ENCODE results near the gene AGAP2.
"Not testable (repeated sequence)": the region's sequence is repeated elsewhere in the genome, so short reads cannot be mapped to it uniquely, and the experiment has no call there.

AGAP2 gene

DNA sequence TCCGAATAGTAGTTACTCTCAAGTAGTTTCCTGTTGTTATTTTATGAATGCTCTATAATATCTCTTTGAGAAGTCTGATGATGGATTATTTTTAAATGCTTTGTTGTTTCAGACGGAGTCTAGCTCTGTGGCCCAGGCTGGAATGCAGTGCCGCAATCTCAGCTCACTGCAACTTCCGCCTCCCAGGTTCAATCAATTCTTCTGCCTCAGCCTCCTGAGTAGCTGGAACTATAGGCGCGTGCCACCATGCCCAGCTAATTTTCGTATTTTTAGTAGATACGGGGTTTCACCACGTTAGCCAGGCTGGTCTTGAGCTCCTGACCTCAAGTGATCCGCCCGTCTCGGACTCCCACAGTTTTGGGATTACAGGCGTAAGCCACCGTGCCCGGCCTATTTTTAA is 46.0 kb downstream of the AGAP2 start:
- TF ChIP-seq, protein P1, sequence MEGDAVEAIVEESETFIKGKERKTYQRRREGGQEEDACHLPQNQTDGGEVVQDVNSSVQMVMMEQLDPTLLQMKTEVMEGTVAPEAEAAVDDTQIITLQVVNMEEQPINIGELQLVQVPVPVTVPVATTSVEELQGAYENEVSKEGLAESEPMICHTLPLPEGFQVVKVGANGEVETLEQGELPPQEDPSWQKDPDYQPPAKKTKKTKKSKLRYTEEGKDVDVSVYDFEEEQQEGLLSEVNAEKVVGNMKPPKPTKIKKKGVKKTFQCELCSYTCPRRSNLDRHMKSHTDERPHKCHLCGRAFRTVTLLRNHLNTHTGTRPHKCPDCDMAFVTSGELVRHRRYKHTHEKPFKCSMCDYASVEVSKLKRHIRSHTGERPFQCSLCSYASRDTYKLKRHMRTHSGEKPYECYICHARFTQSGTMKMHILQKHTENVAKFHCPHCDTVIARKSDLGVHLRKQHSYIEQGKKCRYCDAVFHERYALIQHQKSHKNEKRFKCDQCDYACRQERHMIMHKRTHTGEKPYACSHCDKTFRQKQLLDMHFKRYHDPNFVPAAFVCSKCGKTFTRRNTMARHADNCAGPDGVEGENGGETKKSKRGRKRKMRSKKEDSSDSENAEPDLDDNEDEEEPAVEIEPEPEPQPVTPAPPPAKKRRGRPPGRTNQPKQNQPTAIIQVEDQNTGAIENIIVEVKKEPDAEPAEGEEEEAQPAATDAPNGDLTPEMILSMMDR (IDR thresholded peaks at IDR 0.05; ENCODE audit: extremely low read depth, missing control alignments), result no peak
- no peak for DNase-seq (ENCODE audit: low spot score)

DNA sequence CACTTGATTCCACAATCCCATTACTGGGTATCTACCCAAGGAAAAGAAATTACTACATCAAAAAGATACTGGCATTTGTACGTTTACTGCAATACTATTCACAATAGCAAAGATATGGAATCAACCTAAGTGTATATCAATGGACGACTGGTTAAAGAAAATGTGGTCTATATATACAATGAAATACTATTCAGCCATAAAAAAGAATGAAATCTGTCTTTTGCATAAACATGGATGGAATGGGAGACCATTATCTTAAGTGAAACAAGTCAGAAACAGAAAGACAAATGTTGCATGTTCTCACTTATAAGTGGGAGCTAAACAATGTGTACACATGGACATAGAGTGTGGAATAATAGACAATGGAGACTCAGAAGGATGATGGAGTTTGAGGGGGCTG is 49.6 kb downstream of the AGAP2 start:
- TF ChIP-seq, protein P1 (IDR thresholded peaks at IDR 0.05; ENCODE audit: extremely low read depth, missing control alignments), result no peak
- no peak for DNase-seq (ENCODE audit: low spot score)

DNA sequence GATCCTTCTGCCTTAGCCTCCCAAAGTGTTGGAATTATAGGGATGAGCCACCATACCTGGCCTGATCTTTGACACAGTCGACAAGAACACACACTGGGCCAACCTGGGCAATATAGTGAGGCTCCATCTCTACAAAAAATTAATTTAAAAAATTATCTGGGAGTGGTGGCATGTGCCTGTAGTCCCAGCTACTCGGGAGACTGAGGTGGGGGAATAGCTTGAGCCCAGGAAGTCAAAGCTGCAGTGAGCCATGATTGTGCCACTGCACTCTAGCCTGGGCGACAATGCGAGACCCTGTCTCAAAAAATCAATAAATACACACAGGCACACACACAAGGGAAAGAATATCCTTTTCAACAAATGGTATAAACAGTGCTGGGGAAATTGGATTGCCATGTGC is 50.7 kb downstream of the AGAP2 start:
- TF ChIP-seq, protein P1 (IDR thresholded peaks at IDR 0.05; ENCODE audit: extremely low read depth, missing control alignments), result no peak

DNA sequence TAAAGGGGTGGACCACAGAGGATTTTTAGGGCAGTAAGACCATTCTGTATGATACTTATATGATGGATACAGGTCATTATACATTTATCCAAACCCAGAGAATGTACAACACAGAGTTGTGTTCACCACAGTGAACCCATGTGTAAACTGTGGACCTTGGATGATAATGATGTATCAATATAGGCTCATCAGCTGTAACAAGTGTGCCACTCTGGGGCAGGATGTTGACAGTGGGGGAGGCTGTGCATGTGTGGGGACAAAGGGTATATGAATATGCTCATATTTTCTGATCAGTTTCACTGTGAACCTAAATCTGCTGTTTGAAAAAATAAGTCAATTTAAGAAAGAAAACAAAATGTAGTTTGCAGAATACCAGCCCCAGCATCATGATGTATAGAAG is 58.8 kb downstream of the AGAP2 start:
- TF ChIP-seq, protein P1 (IDR thresholded peaks at IDR 0.05; ENCODE audit: extremely low read depth, missing control alignments), result no peak
- DNase-seq (ENCODE audit: low spot score), result no peak

More for the DNA sequence above, 50.7 kb downstream of the AGAP2 start:
- no peak for DNase-seq (ENCODE audit: low spot score)

DNA sequence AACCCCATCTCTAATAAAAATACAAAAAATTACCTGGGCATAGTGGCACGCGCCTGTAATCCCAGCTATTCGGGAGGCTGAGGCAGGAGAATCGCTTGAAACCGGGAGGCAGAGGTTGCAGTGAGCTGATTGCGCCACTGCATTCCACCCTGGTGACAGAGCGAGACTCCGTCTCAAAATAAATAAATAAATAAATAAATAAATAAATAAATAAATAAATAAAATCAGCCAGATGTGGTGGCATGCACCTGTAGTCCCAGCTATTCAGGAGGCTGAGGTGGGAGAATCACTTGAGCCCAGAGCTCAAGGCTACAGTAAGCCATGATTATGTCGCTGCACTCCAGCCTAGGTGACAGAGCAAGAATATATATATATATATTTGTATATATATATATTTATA is 60.6 kb downstream of the AGAP2 start:
- DNase-seq (ENCODE audit: low spot score), result not testable (repeated sequence)

DNA sequence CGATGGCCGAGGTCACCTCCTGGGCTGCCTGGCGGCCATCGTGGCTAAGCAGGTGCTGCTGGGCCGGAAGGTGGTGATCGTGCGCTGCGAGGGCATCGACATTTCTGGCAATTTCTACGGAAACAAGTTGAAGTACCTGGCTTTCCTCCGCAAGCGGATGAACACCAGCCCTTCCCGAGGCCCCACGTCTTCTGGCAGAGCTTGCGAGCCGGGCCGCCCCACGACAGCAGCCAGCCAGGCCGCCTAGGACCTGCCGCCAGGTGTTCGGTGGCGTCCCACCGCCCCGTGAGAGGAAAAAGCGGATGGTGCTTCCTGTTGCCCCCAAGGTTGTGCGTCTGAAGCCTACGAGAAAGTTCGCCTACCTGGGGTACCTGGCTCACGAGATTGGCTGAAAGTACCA is 63.9 kb downstream of the AGAP2 start:
- no peak for DNase-seq (ENCODE audit: low spot score)

More for the DNA sequence above, 63.9 kb downstream of the AGAP2 start:
- TF ChIP-seq, protein P1 (IDR thresholded peaks at IDR 0.05; ENCODE audit: extremely low read depth, missing control alignments), result no peak

Measured in GM20000 (cell line).